Stimulated activated CD4-positive, alpha-beta T cell treated with anti-CD3 and anti-CD28 coated beads, Interleukin-1b, Interleukin-23, amount 100 ng/mL, for 24 hours (primary cell): ENCODE data around the gene ADPRHL1.
"Not testable (repeated sequence)": the region's sequence is repeated elsewhere in the genome, so short reads cannot be mapped to it uniquely, and the experiment has no call there.

Experiments
- DNase-seq, 4 experiments: peaks; one replicate each; pipeline ENCODE4 v3.0.0-alpha.2; 2020; ENCODE audit warnings: low read depth in 4 of 4, low spot score in 1 of 4

Gene ADPRHL1

GRCh38 chr13:113373811-113374485 lies 79.3 kb downstream of the ADPRHL1 start:
- DNase-seq, result no peak

DNA sequence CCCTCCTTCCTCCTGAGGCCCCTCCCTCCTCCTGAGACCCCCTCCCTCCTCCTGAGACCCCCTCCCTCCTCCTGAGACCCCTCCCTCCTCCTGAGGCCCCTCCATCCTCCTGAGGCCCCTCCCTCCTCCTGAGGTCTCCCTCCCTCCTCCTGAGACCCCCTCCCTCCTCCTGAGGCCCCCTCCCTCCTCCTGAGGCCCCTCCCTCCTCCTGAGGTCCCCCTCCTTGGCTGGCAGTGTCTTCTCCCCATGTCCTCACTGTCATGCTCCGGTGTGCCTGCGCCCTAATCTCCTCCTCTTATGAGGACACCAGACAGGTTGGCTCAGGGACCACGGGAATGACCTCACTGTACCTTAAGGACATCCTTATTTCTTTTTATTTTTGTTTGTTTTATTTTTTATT lies 81.6 kb downstream of the ADPRHL1 start:
- DNase-seq, result not testable (repeated sequence)

GRCh38 chr13:113371061-113371460 lies 82.2 kb downstream of the ADPRHL1 start:
- DNase-seq, result no peak

DNA sequence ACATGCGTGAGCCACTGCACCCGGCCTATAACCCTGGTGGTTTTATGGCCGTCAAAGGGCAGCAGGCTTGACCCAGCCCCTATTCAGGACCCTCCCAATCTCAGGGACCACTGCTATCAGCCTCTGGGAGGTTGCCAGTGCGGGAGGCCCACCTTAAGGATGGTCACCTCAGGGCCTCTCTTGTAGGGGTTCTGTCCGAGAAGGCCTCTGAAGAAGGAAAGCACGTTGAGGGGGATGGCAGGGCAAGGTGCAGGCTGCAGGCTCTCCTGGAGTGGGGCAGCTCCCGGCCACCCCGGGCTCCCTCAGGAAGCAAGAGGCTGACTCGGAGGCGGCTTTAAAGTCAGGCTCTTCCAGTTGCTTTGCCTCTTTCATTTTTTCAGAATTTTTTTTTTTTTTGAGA lies 83.4 kb downstream of the ADPRHL1 start:
- DNase-seq, result no peak

DNA sequence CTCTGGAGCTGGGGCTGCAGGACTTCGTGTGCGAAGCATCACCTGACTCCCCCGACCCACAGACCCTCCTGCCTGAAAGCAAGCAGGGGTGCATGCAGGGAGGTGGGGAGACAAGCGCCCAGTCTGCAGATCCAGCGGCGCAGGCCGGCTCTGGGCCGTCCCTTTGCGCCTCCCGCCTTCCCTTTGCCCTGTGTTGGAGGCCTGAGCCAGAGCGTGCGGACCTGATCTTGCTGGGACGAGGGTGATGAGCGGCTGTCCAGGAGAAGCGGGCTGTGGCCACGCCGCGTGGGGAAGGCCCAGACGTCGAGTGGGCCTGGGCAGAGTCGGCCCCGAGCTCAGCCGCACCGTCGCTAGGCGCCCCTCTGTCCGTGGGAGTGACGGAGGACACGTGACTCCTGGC lies 84.1 kb downstream of the ADPRHL1 start:
- no peak for DNase-seq

- DNase-seq, result not testable (repeated sequence)
Measured at GRCh38 chr13:113368353-113368752, 84.9 kb downstream of the ADPRHL1 start.

- no peak for DNase-seq
Measured at GRCh38 chr13:113367771-113368170, 85.5 kb downstream of the ADPRHL1 start.

DNA sequence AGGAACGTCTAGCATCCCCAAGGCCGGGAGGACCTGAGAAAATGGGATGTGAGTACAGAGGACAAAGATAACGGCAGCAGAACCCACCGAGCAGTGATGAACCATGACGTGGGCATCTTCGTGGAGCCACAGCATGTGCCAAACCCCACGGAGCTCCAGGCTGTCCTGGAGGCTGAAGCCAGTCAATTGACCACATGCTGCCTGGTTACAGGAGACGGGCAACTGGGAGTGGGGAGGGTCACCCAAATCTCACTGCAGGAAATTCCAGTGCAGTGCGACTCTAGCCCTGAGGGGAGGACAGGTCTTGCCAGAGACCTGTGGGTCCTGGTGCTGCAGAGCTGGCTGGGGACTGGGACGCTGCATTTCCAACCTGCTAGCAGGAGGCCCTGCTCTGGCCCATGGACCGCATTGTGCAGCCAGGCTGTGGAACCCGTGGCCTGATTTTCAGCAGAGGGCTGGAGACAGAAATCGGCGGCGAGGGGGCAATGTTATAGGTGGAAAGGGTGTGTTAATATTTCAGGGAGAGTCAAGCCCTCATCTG lies 86.2 kb downstream of the ADPRHL1 start:
- DNase-seq, result no peak

GRCh38 chr13:113365971-113366588 lies 87.2 kb downstream of the ADPRHL1 start:
- DNase-seq, result no peak

- no peak for DNase-seq
Measured at GRCh38 chr13:113365583-113365970, 87.7 kb downstream of the ADPRHL1 start.

DNA sequence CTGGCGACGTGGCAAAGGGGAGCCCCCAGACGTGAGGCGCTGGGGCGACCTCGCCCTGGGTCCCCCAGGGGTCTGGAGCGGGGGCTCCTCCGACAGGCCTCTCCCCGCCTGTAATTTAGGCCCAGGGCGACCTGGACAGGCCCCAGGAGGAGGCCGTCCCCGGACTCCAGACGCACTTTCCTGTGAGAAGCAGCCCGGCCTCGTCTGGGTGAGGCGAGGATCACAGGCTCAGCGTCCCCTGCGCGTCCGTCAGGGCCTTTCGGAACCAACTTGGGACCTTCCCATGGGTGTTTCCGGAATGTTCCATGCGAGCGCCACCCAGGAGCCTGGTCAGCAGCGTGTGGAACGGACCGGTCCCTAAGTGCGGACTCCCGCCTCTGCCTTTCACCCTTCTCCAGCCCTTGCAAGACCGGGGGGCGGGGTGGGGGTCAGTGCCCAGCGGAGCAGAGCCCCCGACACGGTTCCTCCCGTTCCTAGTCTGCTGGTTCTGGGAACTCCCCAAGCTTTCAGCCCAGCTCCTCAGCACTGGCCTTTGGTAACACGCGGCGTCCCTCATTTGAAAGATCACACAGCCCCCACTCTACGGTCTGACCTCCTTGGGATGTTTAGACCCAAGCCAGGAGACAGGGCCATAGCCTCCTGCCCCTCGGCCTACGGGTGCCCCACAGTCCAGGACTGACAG lies 88.2 kb downstream of the ADPRHL1 start:
- no peak for DNase-seq

DNA sequence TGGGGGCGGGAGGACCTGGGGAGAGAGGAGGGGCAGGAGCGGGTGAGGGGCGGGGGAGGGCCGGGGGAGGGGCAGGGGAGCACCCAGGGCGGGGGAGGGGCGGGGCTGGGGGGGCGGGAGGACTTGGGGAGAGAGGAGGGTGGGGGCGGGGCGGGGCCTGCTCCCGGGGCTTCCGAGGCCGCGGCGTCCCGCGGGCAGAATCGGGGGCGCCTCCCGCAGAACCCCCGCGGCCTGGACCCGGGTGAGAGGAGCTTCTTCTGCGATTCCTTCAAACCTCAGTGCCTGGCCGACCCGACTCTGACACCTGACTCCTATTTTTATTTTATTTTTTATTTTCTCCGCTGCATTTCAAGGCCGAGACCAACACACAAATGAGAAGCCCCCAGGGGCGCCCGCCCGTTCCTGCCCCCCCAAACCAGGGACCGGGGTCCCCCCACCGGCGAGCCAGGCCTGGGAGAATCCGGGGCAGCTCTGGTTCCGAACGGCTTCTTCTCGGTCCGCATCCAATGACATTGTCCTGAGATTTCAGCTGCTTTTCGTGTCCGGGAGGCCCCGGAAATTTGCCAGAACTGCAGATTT lies 88.9 kb downstream of the ADPRHL1 start:
- no peak for DNase-seq

DNA sequence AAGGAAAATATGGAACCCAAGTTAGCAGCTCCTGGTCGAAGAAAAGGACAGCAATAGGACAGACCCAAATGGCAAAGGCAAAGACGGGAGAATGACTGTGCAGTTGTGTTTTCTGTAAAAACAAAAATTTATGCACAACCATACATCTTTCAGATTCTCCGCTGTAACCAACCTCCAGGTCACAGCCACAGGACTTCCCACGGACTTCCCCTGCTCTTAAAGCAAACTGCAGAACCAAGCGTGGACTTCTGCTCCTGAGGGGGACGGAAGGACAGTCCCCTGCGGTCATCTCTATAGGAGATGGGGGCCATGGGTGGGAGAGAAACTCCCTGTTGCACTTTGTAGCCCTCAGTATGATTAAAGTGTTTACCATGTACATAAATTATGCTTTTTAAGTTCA lies 91.9 kb downstream of the ADPRHL1 start:
- DNase-seq, result no peak

GRCh38 chr13:113360446-113360845 lies 92.8 kb downstream of the ADPRHL1 start:
- no peak for DNase-seq

DNA sequence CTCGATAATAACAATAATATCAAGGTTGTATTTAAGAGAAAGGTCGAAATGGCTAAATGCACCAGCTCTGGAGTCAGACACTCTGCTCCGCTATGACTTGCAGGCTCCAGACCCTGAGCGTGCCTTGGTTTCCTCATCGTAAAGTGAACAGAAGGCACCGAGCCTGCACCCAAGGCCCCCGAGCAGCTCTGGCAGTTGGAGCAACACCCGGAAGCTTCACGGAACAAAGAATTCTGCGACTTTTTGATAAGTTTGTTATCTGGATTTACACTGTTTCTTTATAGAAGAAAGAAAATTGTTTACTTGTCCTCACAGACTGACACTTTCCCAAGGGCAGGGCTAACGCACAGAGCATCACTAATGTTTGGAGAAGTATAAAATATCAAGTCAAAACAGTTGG lies 93.7 kb downstream of the ADPRHL1 start:
- DNase-seq, result no peak

DNA sequence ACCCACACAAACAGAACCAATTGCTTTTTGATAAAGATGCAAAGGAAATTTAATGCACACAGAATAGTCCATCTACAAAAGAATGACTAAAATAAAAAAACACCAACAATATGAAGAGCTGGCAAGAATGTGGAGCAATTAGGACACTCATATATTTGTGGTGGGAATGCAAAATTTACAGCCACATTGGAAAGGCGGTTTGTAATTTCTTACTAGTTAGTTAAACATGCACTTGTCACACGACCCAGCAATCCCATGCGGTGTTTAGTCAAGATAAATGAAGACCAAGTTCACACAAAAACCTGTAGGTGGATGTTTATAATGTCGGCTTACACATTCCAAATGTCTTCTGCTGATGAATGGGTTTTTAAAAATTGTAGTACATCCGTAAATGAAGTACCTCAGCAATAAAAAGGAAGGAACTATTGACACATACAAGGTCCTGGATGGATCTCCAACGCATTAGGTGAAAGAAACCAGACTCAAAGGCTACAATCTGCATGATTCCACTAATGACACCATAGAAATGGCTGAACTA lies 94.6 kb downstream of the ADPRHL1 start:
- no peak for DNase-seq

- no peak for DNase-seq
Measured at GRCh38 chr13:113357529-113357928, 95.8 kb downstream of the ADPRHL1 start.

- no peak for DNase-seq
Measured at GRCh38 chr13:113356596-113356995, 96.7 kb downstream of the ADPRHL1 start.

DNA sequence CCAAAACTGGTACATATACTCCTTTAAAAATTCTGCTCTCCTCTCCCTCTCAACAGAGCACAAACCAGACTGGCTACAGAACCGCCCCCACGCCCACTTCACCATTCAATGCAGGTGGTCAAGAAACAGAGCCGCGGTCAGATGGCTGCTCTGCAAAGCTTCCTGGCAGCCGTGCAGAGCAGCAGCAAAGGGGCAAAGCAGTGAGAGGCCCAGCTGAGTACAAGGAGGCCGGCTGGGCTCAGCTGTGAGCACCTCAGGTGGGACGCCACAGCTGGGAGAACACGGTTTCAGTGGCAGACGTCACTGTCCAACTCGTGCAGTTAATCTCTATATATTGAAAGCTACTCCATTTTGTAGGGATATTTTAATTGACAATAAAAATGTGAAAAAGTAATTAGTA lies 97.7 kb downstream of the ADPRHL1 start:
- no peak for DNase-seq

- DNase-seq, result no peak
Measured at GRCh38 chr13:113354831-113355610, 98.3 kb downstream of the ADPRHL1 start.

DNA sequence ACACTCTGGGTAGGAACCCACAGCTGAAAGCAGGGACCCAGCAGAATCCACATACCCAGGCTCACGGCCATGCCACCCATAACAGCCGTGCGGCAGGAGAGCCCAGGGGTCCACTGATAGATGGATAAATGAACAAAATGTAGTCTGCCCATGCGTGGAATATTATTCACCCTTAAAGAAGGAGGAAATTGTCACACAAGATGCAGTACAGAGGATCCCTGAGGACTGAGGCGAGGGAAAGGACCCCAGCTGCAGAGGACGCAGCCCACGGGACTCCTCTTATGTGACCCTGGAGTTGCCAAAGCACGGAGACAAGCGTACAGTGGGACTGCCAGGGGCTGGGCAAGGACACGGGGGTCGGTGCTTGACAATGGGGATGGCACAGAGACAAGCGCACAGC lies 100.0 kb downstream of the ADPRHL1 start:
- DNase-seq, result no peak
